NCI-H524 treated with DMSO at 0.1 percent for 48 hours (cell line): Measurements from ENCODE around the gene MYO3B.
"Not testable (repeated sequence)": the region's sequence is repeated elsewhere in the genome, so short reads cannot be mapped to it uniquely, and the experiment has no call there.

ENCODE experiments used
- DNase-seq: peaks from one replicate; lab custom pipeline; 2025; lab: John Stamatoyannopoulos, UW

MYO3B gene

GRCh38 chr2:170261566-170261965, 83.6 kb downstream of the MYO3B start:
- DNase-seq: no peak

- DNase-seq: no peak
Measured at GRCh38 chr2:170262343-170262742, 84.4 kb downstream of the MYO3B start.

GRCh38 chr2:170262806-170263205, 84.9 kb downstream of the MYO3B start:
- no peak for DNase-seq

GRCh38 chr2:170263728-170264521, 86.0 kb downstream of the MYO3B start:
- not testable (repeated sequence) for DNase-seq

GRCh38 chr2:170264522-170264860, 86.5 kb downstream of the MYO3B start:
- no peak for DNase-seq

- no peak for DNase-seq
Measured at GRCh38 chr2:170264865-170265264, 86.9 kb downstream of the MYO3B start.

GRCh38 chr2:170265321-170265720, 87.4 kb downstream of the MYO3B start:
- DNase-seq: no peak

- no peak for DNase-seq
Measured at GRCh38 chr2:170266358-170266757, 88.4 kb downstream of the MYO3B start.

GRCh38 chr2:170267071-170267470, 89.1 kb downstream of the MYO3B start:
- no peak for DNase-seq

- DNase-seq: no peak
Measured at GRCh38 chr2:170270278-170270864, 92.4 kb downstream of the MYO3B start.

- DNase-seq: no peak
Measured at GRCh38 chr2:170271340-170271739, 93.4 kb downstream of the MYO3B start.

GRCh38 chr2:170276056-170276455, 98.1 kb downstream of the MYO3B start:
- no peak for DNase-seq

- DNase-seq: no peak
Measured at GRCh38 chr2:170276925-170277629, 99.1 kb downstream of the MYO3B start.

GRCh38 chr2:170277951-170278350, 100.0 kb downstream of the MYO3B start:
- DNase-seq: no peak

- not testable (repeated sequence) for DNase-seq
Measured at GRCh38 chr2:170279615-170280014, 101.7 kb downstream of the MYO3B start.

GRCh38 chr2:170282851-170283250, 104.9 kb downstream of the MYO3B start:
- no peak for DNase-seq

- DNase-seq: no peak
Measured at GRCh38 chr2:170284205-170284604, 106.3 kb downstream of the MYO3B start.

GRCh38 chr2:170288859-170289258, 110.9 kb downstream of the MYO3B start:
- no peak for DNase-seq

- DNase-seq: no peak
Measured at GRCh38 chr2:170291474-170291873, 113.5 kb downstream of the MYO3B start.

- no peak for DNase-seq
Measured at GRCh38 chr2:170292415-170292814, 114.5 kb downstream of the MYO3B start.

- DNase-seq: no peak
Measured at GRCh38 chr2:170297496-170297895, 119.5 kb downstream of the MYO3B start.

GRCh38 chr2:170298115-170298514, 120.2 kb downstream of the MYO3B start:
- DNase-seq: no peak

GRCh38 chr2:170298861-170299429, 121.0 kb downstream of the MYO3B start:
- no peak for DNase-seq
